Limb (tissue), 2 donors: Measurements from ENCODE around the gene GLCCI1.
"Not testable (repeated sequence)": the region's sequence is repeated elsewhere in the genome, so short reads cannot be mapped to it uniquely, and the experiment has no call there.

Source experiments
- DNase-seq, 2 donors: peaks; one replicate each; pipeline ENCODE4 v3.0.0-alpha.2; 2016; ENCODE audit errors: extremely low spot score in 2 of 2

GLCCI1 gene

GRCh38 chr7:7989616-7990440, 21.2 kb downstream of the GLCCI1 start:
- DNase-seq, result no peak

GRCh38 chr7:7990441-7990761, 21.8 kb downstream of the GLCCI1 start:
- DNase-seq, result no peak

GRCh38 chr7:7992506-7992905, 23.9 kb downstream of the GLCCI1 start:
- DNase-seq, result no peak

GRCh38 chr7:7995348-7995747, 26.8 kb downstream of the GLCCI1 start:
- DNase-seq, result not testable (repeated sequence)

GRCh38 chr7:7996568-7996967, 28.0 kb downstream of the GLCCI1 start:
- DNase-seq, result no peak

- no peak for DNase-seq
Observed at GRCh38 chr7:8000315-8000941, 31.8 kb downstream of the GLCCI1 start.

- no peak for DNase-seq
Observed at GRCh38 chr7:8003077-8003476, 34.5 kb downstream of the GLCCI1 start.

GRCh38 chr7:8005279-8005678, 36.7 kb downstream of the GLCCI1 start:
- no peak for DNase-seq

GRCh38 chr7:8014399-8014798, 45.8 kb downstream of the GLCCI1 start:
- no peak for DNase-seq

GRCh38 chr7:8015100-8015745, 46.6 kb downstream of the GLCCI1 start:
- DNase-seq, result no peak

- no peak for DNase-seq
Observed at GRCh38 chr7:8015746-8016120, 47.1 kb downstream of the GLCCI1 start.

GRCh38 chr7:8017423-8017822, 48.8 kb downstream of the GLCCI1 start:
- DNase-seq, result no peak

- no peak for DNase-seq
Observed at GRCh38 chr7:8018961-8019360, 50.4 kb downstream of the GLCCI1 start.

- no peak for DNase-seq
Observed at GRCh38 chr7:8022628-8023027, 54.0 kb downstream of the GLCCI1 start.

- no peak for DNase-seq
Observed at GRCh38 chr7:8035192-8035591, 66.6 kb downstream of the GLCCI1 start.

GRCh38 chr7:8035647-8036518, 67.3 kb downstream of the GLCCI1 start:
- DNase-seq, result no peak

- DNase-seq, result no peak
Observed at GRCh38 chr7:8037151-8037550, 68.6 kb downstream of the GLCCI1 start.

- no peak for DNase-seq
Observed at GRCh38 chr7:8040768-8041369, 72.3 kb downstream of the GLCCI1 start.

- DNase-seq, result no peak
Observed at GRCh38 chr7:8042796-8043535, 74.4 kb downstream of the GLCCI1 start.

GRCh38 chr7:8044761-8045430, 76.3 kb downstream of the GLCCI1 start:
- DNase-seq, result no peak
